HG03439 (cell line): ENCODE data around the gene GPX7.

Experiments
- ATAC-seq: cut with Tn5 transposase; IDR thresholded peaks from one replicate; pipeline ENCODE4 v1.9.1; 2021; ENCODE audit warnings: mild to moderate bottlenecking, moderate library complexity; ENCODE audit not compliant: unreplicated experiment

The GPX7 gene

DNA sequence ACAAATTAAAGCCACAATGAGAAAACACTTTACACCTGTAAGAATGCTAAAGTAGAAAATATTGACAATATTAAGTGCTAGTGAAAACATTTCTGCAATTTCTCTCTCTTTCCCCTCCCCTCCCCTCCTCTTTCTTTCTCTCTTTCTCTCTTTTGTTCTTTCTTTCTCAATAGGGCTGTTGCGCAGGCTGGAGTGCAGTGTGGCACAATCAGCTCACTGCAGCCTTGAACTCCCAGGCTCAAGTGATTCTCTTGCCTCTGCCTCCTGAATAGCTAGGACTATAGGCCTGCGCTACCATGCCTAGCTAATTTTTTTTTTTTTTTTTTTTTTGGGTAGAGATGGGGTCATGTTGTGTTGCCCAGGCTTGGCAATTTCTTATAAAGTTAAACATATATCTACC lies 24.9 kb downstream of the GPX7 start:
- ATAC-seq: no peak

DNA sequence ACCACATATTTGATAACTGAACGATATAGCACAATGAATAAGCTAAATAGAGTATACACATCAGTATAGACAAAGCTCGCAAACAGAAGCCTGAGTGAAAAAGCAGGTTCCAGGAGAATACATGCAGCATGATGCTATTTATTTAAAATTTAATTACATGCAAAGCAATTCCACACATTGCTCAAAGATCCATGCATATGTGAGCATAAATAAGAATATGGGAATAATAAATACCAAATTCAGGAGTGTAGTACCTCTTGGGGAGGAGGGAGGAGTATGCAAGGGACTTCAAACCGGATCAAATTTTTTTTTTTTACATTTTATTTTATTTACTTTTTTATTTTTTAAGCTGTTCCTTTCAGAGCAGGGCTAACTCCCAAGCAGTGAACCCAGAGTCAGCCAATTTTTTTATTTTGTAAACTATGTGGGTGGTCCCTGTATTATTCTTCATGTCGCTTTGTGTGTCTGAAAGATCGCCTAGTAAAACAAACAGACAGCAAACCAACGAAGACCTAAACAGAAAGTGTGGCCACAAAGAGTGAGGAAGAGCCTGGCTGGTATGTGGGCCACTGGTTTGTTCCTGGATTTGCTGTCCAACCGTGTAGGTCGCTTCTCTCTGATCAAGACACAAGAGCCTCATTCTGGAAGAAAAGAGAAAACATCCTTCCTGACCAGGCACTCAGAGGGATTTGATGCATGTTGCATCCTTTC lies 26.6 kb downstream of the GPX7 start:
- ATAC-seq: no peak

DNA sequence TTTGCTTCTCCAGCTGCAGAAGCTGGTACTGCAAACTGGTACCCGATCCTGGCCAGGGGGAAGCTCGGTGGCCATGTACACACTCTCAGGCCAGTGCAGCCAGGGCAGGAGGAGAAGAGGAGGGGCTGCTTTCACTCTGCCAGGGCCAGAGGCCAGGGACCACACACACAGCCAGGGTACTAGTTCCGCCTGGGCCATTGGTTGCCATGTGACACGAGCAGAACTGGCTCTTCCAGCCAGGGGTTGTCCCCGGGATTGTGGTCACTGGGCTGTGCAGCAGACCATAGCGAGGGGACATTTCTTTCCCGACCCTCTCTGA lies 27.1 kb downstream of the GPX7 start:
- no peak for ATAC-seq

DNA sequence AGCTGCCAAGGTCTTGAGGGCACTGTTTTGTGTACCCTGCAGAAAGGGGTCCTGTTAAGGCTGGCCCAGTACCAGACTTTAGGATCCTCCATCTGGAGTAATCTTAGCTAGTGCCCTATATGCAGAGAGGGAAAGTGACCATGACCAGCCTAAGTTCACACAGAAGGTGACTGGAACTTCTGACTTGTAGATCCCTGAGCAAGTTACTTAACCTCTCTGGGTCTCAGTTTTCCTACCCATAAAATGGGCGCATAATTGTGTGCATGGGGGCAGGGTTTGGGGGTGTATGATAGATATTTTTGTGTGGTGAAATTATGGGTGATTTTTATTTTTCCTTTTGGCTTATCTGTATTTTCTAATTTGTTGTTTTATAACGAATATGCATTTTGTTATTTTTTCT lies 27.5 kb downstream of the GPX7 start:
- no peak for ATAC-seq

DNA sequence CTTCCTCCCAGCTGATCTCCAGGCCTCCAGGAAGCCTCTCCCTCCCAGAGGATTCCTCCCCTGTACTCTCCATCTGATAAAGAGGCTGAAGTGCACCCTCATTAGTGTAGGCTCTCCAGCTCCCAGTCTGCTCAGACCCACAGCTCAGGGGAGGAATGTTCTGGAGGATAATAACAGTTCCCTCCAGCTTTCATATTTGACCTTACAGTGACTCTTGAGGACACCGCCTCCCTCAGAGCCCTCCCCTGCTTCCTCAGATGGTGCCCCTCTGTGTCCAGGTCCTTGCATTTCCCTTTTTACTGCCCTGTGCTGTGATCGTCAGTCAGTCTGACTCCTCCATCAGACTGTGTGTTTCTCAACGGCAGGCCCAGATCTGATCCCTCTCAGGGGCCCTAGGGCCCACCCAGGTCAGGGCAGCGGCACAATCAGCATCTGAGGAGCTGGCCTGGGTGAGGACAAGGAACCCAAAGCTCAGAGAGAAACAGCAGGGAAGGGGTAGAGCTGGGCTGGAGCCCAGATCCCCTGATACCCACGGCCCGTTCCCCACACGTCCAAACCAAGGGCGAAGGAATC lies 29.7 kb downstream of the GPX7 start:
- no peak for ATAC-seq

DNA sequence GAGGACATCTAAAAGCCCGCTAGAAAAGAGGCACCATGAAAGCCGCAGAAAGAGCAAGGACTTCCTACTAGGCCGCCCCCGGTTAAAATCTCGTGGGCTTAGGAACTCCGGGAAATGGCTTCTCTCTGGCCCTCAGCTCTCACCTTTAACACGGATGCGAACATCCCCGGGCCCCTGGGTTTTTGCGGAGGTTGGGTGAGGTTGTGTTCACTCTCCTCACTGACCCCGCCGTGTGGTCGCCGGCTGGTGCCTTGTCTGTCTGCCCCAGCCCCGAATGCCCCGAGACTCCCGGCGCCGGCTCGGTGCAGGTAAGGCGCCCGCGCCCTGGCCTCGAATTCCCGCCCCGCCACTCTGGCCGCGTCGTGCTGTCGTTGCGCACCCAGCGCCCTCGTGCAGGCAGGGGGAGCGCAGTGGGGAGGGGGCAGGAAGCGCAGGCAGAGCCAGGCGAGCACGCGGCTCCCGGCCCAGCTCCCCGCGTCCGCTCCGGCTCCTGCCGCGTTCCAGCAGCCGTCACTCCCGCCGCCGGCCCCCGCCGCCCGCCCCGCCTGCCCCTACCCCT lies 30.6 kb downstream of the GPX7 start, which contains the start of gene SHISAL2A:
TSS of gene SHISAL2A (plus strand) at position 437 of the 559 bp plus-strand sequence. CDS start 326 bp downstream, outside the sequence.
- ATAC-seq: no peak

DNA sequence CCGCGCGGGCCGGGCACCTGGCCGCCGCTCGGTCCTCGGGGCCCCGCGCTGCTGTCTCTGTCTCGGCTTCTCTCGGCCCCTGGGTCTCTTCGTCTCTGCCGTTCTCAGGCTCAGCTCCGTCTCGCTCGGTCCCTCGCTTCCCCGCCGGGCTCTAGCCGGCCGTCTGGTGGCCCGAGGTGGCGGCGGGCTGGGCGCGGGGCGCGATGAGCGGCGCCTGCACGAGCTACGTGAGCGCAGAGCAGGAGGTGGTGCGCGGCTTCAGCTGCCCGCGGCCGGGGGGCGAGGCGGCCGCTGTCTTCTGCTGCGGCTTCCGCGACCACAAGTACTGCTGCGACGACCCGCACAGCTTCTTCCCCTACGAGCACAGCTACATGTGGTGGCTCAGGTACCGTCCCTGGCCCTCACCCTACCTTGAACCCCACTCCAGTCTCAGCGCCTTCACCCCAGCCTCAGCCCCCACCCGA lies 31.2 kb downstream of the GPX7 start:
- ATAC-seq: no peak

DNA sequence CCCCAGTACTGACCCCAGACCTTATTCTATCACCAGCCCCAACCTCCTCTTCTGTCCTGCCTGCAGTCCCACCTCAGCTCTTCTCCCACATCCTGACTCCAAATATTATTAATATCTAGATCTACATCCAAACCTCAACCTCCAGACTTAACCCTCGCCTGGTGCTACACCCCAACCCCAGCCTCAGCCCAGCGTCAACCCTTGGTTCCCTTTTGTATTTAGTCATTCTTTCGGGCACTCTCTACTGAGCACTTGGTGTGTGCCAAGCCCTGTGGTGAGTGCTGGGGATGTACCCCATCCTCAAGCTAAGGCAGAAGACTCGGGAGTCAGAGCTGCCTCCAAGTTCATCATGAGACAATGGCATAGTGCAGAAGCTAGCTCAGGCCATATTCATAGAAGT lies 31.9 kb downstream of the GPX7 start:
- ATAC-seq: no peak

DNA sequence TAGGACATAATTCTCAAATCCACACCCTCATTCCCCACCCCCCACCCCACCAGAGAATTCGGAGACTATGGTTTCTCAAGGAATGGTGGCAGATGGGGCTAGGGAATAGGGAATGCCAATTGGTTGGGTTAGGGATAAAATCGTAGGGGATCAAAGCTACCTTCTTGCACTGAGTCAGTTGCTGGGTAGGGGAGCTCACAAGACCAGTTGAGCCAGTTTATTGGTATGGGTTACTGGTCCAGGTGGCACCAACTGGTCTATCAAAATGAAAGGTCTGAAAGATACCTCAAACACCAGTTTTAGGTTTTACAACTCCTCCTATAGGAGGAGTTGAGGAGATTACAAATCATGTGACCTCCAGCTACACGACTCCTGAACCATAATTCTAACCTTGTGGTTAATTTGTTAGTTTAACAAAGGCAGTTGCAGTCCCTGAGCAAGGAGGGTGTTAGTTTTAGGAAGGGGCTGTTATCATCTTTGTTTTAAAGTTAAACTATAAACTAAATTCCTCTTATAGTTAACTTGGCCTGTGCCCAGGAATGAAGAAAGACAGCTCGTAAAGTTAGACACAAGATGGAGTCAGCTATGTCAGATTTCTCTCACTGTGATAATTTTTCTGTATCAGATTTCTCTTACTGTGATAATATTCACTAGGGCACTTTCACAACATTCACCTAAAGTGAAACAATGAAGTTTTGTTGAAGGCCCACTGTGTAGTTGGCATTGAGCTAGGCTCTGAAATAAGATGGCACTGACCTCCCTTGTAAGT lies 33.3 kb downstream of the GPX7 start:
- no peak for ATAC-seq

DNA sequence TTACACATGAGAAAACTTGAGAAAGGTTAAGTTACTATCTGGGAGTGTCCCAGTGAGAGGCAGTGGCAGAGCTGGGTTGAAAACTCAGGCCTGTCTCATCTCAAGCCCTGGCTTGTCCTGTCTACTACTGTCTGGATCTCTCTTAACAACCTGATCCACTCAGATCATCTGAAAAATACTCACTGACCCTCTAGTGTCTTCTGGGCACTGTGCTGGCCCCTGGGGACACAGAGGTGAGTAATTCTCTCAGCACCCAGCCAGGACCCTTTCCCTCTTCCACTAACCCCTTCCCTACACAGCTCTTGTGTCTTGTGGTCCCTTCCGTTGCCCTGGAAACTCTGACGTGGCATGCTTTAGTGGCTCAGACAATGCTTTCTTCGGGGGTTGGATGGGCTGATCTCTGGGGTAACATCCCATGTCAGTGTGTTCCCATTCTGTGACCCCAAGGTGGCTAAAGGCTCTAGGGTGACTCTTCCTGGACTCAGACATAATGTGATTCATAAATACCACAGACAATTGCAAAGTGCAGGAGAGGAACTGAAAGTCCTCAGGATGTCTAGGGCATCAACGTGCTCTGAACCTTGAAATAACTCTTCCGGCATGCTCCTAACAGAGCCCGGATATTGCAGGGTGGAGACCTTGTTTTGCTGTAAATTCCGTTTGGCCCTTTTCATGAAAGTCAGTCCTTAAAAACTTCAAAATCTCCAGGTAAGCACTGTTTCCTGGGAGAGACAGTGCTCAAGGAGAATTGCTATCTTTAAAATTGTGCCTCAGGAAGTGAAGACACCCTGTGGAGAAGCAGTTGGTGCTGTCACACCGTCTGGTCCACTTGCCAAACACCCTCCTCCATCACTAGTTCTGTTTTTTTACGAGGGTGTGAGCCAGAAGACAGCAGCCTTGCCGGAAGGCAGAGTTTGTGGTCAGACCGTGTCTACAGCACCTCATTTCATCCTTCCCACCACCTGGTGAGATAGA lies 34.8 kb downstream of the GPX7 start:
- peak; percentile 67 for ATAC-seq

DNA sequence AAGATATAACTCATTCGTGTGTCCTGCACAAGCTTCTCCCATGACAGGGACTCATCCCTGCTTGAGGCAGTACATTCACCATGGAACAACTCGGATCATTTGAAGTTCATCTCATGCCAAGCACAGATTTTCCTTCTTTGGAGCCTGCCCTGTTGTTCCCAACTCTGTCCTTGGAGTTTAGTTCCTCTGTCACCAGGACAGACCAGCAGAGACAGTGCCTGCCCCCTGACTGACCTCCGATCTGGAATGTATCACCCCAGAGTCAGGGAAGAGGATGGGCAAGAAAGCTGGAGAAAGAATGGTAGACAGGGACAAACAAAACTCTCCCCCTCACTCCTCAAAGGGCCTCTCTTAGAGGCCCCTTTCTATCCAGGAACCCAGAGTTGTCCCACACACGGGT lies 35.8 kb downstream of the GPX7 start:
- no peak for ATAC-seq

DNA sequence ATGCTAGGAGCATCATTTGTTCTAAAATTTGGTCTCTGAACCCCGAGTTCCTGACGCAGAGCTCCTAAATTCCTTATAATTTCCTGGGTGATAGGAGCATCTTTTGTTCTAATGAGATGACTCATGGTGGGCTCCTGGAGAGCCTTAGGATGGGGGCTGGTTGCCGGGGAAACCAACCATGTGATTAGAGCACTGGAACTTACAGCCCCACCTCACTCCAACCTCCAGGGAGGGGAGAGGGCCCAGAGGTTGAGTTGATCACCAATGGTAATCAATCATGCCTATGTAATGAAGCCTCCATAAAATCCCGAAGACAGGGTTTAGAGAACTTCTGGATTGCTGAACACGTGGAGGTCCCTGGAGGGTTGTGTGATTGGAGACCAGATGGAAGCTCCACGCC lies 38.5 kb downstream of the GPX7 start:
- no peak for ATAC-seq

DNA sequence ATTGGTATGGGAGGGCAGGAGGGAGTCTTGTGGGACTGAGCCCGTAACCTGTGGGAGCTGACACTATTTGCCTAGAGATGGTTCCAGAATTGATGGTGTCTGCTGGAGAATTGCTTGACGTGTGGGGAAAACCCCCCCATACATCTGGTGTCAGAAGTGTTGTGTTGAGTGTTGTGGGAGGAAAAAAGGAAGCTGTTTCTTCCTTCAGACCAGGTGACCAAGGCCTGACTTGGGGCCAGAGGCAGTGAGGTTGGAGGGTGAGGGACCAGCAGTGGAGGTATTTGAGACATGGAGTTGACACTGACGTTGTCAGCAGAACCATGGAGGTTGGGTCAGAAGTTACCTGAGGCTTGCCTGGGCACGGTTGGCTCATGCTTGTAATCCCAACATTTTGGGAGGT lies 39.1 kb downstream of the GPX7 start:
- no peak for ATAC-seq

DNA sequence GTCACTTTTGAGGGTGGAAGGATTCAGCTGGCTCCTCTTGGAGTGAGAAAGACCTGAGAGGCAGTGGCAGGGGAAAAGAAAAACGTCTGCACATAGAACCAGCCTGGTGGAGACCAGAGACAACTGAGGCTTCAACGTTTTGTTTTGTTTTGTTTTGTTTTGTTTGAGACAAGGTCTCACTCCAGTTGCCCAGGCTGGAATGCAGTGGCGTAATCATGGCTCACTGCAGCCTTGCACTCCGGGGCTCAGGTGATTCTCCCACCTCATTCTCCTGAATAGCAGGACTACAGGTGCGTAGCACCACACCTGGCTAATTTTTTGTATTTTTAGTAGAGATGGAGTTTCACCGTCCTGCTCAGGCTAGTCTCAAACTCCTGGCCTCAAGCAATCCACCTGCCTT lies 43.1 kb downstream of the GPX7 start:
- ATAC-seq: no peak

DNA sequence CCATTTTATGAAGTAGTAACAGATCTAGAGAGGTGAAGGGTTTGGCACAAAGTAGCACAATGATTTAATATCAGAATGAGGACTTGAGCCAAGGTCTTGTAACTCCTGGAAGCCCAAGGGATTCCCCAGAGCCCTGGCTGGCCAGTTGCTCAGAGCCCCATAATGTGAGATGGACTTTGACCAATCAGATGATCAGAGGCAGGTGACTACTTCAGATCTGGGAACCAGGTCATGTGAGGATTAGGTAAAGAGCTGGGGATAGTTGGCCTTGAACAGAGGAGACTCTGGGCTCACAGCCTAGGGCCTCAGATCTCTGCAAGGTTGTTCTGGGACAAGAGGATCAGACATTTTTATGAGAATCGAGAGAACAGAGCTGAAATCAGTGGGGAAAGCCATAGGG lies 49.7 kb downstream of the GPX7 start:
- ATAC-seq: no peak

DNA sequence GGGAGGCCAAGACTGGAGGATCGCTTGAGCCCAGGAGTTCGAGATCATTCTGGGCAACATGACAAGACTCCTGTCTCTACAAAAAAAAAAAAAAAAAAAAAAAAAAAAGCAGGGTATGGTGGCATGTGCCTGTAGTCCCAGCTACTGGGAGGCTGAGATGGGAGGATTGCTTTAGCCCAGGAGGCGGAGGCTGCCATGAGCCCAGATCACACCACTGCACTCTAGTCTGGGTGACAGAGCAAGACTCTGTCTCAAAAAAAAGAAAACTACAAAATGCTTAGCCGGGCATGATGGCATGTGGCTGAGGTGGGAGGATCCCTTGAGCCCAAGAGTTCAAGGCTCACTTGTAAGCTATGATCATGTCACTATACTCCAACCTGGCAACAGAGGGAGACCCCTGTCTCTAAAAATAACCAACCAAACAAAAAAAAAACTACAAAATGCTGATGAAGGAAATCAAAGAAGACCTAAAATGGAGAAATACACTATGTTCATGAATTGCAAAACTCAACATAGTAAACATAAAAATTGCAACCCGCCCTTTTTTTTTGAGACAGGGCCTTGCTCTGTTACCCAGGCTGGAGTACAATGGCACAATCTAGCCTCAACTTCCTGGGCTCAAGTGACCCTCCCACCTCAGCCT lies 51.2 kb downstream of the GPX7 start:
- ATAC-seq: no peak

DNA sequence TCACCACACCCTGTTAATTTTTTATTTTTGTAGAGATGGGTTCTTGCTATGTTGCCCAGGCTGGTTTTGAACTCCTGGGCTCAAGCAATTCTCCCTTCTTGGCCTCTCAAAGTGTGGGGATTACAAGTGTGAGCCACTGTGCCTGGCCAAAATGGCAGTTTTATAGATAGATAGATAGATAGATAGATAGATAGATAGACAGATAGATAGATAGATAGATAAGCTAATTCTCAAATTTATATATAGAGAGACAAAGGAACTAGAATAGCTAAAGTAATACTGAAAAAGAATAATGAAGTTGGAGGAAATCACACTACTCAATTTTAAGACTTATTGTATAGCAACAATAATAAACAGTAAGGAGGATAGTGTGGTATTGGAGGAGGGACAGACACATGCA lies 51.9 kb downstream of the GPX7 start:
- no peak for ATAC-seq

DNA sequence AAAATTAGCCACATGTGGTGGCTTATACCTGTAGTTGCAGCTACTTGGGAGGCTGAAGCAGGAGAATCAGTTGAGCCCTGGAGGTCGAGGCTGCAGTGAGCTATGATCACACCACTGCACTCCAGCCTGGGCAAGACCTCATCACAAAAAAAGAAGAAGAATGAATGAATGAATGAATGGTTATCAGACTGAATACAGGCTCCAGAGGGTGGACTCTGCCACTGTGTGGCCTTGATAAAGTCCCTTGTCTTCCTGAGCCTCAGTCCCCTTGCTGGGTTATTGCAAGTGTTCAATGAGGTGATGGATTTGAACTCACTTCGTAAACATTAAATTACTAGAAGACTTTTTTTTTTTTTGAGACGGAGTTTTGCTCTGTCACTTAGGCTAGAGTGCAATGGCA lies 55.5 kb downstream of the GPX7 start:
- no peak for ATAC-seq
